Neural cell (in vitro differentiated cells): ENCODE measurements around the gene RAP2A. TPM values are rescaled to one million over a fixed set of nuclear protein-coding genes. Genes with fewer than 3 reads are reported as not detected.

ENCODE experiments used
- H2AFZ ChIP-seq: fragments of 200-600, 300-800 bp; sonication (generic), shearing (Covaris generic); 2 replicates; pipeline ENCODE4 v1.6.0; 2014; ENCODE audit warnings: low read depth, mild to moderate bottlenecking, antibody characterized with exemption, low read length, moderate library complexity
- H3F3A ChIP-seq: fragments of 200-600 bp; shearing (Covaris generic); 2 replicates; pipeline ENCODE4 v1.6.1; 2016; ENCODE audit warnings: mild to moderate bottlenecking, moderate library complexity, mixed read lengths, antibody characterized with exemption, low read length; ENCODE audit not compliant: insufficient read depth, poor library complexity, severe bottlenecking
- H3K27ac ChIP-seq: fragments of 200-600, 300-800 bp; sonication (generic), shearing (Covaris generic); 2 replicates; pipeline ENCODE4 v1.5.1; 2014; ENCODE audit warnings: mild to moderate bottlenecking, low read length, moderate library complexity
- H3K27me3 ChIP-seq: fragments of 300-800, 200-600 bp; sonication (generic), shearing (Covaris generic); 2 replicates; pipeline ENCODE4 v1.6.0; 2014; ENCODE audit warnings: mild to moderate bottlenecking, low read depth, low read length, moderate library complexity; ENCODE audit not compliant: insufficient read depth
- H3K36me3 ChIP-seq: fragments of 300-800, 200-600 bp; sonication (generic), shearing (Covaris generic); 2 replicates; pipeline ENCODE4 v1.5.1; 2014; ENCODE audit warnings: mild to moderate bottlenecking, antibody characterized with exemption, low read length, moderate library complexity; ENCODE audit not compliant: insufficient read depth
- H3K4me2 ChIP-seq: fragments of 300-800, 200-600 bp; sonication (generic), shearing (Covaris generic); 2 replicates; pipeline ENCODE4 v1.6.0; 2014; ENCODE audit warnings: mild to moderate bottlenecking, low read length
- H3K4me3 ChIP-seq: fragments of 300-800, 200-600 bp; sonication (generic), shearing (Covaris generic); 2 replicates; pipeline ENCODE4 v1.5.1; 2014; ENCODE audit warnings: mild to moderate bottlenecking, low read length, moderate library complexity
- H3K79me2 ChIP-seq: fragments of 200-600 bp; shearing (Covaris generic); replicated peaks from 2 replicates; pipeline ENCODE4 v1.6.0; 2014; ENCODE audit warnings: mild to moderate bottlenecking, low read length, moderate library complexity; ENCODE audit not compliant: insufficient read depth
- H3K9ac ChIP-seq: fragments of 300-800, 200-600 bp; sonication (generic), shearing (Covaris generic); 2 replicates; pipeline ENCODE4 v1.6.1; 2016; ENCODE audit warnings: mild to moderate bottlenecking, low read length, mixed read lengths
- H3K9me2 ChIP-seq: fragments of 200-600 bp; shearing (Covaris generic); 2 replicates; pipeline ENCODE4 v1.6.1; 2016; ENCODE audit warnings: mild to moderate bottlenecking, low read length, mixed read lengths; ENCODE audit not compliant: insufficient read depth
- H3K9me3 ChIP-seq: fragments of 200-600, 300-800 bp; sonication (generic), shearing (Covaris generic); 2 replicates; pipeline ENCODE4 v1.6.1; 2016; ENCODE audit warnings: mild to moderate bottlenecking, mixed run types, low read length, moderate library complexity, mixed read lengths
- H4K20me1 ChIP-seq: fragments of 200-600 bp; shearing (Covaris generic); 2 replicates; pipeline ENCODE4 v1.6.1; 2016; ENCODE audit warnings: mild to moderate bottlenecking, mixed run types; ENCODE audit not compliant: insufficient read depth
- EP300 ChIP-seq: fragments of 450-650 bp; conservative IDR thresholded peaks from 2 replicates; pipeline ENCODE4 v1.6.1; 2014; ENCODE audit warnings: antibody characterized with exemption, mild to moderate bottlenecking, moderate library complexity; ENCODE audit not compliant: poor library complexity, severe bottlenecking
- EZH2 ChIP-seq: fragments of 200-600, 300-800 bp; shearing (Covaris generic), sonication (generic); IDR thresholded peaks from 2 replicates; pipeline ENCODE4 v1.6.1; 2014; ENCODE audit warnings: antibody characterized with exemption, low read length, borderline replicate concordance, mild to moderate bottlenecking; ENCODE audit not compliant: insufficient read depth, poor library complexity, severe bottlenecking
- MXI1 ChIP-seq: fragments of 450-650 bp; conservative IDR thresholded peaks from 2 replicates; pipeline ENCODE4 v1.6.1; 2014; ENCODE audit warnings: antibody characterized with exemption, mild to moderate bottlenecking; ENCODE audit not compliant: poor library complexity, severe bottlenecking
- POLR2AphosphoS5 ChIP-seq: IDR thresholded peaks from 2 replicates; pipeline ENCODE4 v1.6.1; 2012
- RAD21 ChIP-seq: fragments of 450-650 bp; conservative IDR thresholded peaks from 2 replicates; pipeline ENCODE4 v1.6.1; 2014; ENCODE audit warnings: antibody characterized with exemption, mild to moderate bottlenecking, moderate library complexity
- SMC3 ChIP-seq: fragments of 450-650 bp; conservative IDR thresholded peaks from 2 replicates; pipeline ENCODE4 v1.6.1; 2014; ENCODE audit warnings: antibody characterized with exemption, mild to moderate bottlenecking, moderate library complexity; ENCODE audit not compliant: poor library complexity
- TAF1 ChIP-seq: IDR thresholded peaks from 2 replicates; pipeline ENCODE4 v1.6.1; 2012; ENCODE audit warnings: low read depth
- polyA plus RNA-seq: library from polyadenylated mRNA; depleted of rRNA; stranded (reverse); fragments of >200 nt; gene quantifications from 2 replicates; pipeline ENCODE4 v1.2.3, GENCODE V29; 2014
- TF ChIP-seq, protein P1 (sequence below): fragments of 450-650 bp; IDR thresholded peaks from 2 replicates; pipeline ENCODE4 v1.5.1; 2014; ENCODE audit warnings: antibody characterized with exemption, mild to moderate bottlenecking, moderate library complexity; ENCODE audit not compliant: poor library complexity, severe bottlenecking
- TF ChIP-seq, protein P2 (sequence below): IDR thresholded peaks from 2 replicates; pipeline ENCODE4 v1.6.1; 2012; ENCODE audit warnings: borderline replicate concordance

The RAP2A gene
- polyA plus RNA-seq, 1 donor from 2014 or later: 55.3 TPM

DNA sequence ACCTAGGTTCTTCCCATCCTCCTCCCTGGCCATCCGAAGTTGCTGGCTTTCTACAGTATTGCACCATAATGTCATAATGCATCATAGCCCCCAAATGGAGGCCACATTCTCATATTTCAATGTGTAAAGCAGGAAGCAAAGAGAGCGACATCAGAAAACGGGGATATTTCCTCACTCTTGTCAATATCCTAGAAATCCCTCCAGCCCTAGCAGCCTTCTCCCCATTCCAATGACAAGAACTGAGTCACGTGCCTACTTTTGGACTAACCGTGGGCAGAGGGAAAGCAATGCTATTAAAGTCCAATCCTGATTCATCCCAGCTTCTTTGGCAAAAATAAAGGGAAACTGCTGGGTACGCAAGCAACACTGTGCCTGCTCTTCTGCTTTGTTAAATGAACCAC lies 4.3 kb upstream of the RAP2A start:
- Histone ChIP-seq H3K36me3 (no peaks in the 10 kb centered on the region), H3K9me2 (no peaks in the 10 kb centered on the region), H3K27ac (peak overlapping the region; percentile 89), H4K20me1 (no peaks in the 10 kb centered on the region), H3K4me2 (peak overlapping the region; percentile 82), H3F3A (no peaks in the 10 kb centered on the region), H3K9me3 (no peaks in the 10 kb centered on the region), H3K4me3 (peak overlapping the region; percentile 78), H3K27me3 (no peaks in the 10 kb centered on the region), H3K79me2 (peaks cover 17% of the 10 kb centered on the region), H3K9ac (peak overlapping the region; percentile 34), H2AFZ (no peak overlapping the region)
- no peak for TF ChIP-seq EZH2
- TF ChIP-seq, protein P1, sequence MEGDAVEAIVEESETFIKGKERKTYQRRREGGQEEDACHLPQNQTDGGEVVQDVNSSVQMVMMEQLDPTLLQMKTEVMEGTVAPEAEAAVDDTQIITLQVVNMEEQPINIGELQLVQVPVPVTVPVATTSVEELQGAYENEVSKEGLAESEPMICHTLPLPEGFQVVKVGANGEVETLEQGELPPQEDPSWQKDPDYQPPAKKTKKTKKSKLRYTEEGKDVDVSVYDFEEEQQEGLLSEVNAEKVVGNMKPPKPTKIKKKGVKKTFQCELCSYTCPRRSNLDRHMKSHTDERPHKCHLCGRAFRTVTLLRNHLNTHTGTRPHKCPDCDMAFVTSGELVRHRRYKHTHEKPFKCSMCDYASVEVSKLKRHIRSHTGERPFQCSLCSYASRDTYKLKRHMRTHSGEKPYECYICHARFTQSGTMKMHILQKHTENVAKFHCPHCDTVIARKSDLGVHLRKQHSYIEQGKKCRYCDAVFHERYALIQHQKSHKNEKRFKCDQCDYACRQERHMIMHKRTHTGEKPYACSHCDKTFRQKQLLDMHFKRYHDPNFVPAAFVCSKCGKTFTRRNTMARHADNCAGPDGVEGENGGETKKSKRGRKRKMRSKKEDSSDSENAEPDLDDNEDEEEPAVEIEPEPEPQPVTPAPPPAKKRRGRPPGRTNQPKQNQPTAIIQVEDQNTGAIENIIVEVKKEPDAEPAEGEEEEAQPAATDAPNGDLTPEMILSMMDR: no peak
- TF ChIP-seq, protein P2, sequence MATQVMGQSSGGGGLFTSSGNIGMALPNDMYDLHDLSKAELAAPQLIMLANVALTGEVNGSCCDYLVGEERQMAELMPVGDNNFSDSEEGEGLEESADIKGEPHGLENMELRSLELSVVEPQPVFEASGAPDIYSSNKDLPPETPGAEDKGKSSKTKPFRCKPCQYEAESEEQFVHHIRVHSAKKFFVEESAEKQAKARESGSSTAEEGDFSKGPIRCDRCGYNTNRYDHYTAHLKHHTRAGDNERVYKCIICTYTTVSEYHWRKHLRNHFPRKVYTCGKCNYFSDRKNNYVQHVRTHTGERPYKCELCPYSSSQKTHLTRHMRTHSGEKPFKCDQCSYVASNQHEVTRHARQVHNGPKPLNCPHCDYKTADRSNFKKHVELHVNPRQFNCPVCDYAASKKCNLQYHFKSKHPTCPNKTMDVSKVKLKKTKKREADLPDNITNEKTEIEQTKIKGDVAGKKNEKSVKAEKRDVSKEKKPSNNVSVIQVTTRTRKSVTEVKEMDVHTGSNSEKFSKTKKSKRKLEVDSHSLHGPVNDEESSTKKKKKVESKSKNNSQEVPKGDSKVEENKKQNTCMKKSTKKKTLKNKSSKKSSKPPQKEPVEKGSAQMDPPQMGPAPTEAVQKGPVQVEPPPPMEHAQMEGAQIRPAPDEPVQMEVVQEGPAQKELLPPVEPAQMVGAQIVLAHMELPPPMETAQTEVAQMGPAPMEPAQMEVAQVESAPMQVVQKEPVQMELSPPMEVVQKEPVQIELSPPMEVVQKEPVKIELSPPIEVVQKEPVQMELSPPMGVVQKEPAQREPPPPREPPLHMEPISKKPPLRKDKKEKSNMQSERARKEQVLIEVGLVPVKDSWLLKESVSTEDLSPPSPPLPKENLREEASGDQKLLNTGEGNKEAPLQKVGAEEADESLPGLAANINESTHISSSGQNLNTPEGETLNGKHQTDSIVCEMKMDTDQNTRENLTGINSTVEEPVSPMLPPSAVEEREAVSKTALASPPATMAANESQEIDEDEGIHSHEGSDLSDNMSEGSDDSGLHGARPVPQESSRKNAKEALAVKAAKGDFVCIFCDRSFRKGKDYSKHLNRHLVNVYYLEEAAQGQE: no peak
- TF ChIP-seq POLR2AphosphoS5: no peak
- no peak for TF ChIP-seq RAD21
- TF ChIP-seq TAF1: no peak

DNA sequence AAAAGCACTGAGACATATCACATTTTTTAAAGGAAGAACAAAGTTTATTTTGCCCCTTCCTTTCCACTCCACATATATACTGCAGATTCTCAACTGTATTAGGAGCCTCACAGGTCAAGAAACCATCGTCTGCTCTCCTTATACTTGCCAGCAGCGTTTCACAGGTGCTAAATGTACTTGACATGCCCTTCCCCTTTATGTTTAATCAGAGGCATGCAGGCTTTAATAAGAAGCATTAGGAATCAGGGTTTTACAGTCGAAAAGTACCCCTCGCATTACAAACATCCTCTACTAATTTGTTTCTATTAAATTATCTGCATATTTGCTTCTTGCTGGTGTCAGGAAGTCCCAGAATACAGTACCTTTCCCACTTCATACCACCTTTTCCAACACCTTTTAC lies 3.7 kb upstream of the RAP2A start:
- Histone ChIP-seq H3K4me2 (peak overlapping the region; percentile 82), H3K9me3 (no peaks in the 10 kb centered on the region), H3K9me2 (no peaks in the 10 kb centered on the region), H3K27me3 (no peaks in the 10 kb centered on the region), H3F3A (no peaks in the 10 kb centered on the region), H3K36me3 (no peaks in the 10 kb centered on the region), H3K79me2 (peaks cover 23% of the 10 kb centered on the region), H3K4me3 (peak overlapping the region; percentile 78), H4K20me1 (no peaks in the 10 kb centered on the region), H2AFZ (no peak overlapping the region), H3K27ac (peak overlapping the region; percentile 89), H3K9ac (peak overlapping the region; percentile 34)
- no peak for TF ChIP-seq SMC3
- no peak for TF ChIP-seq POLR2AphosphoS5
- TF ChIP-seq TAF1: no peak
- no peak for TF ChIP-seq EP300
- no peak for TF ChIP-seq RAD21
- no peak for TF ChIP-seq EZH2
- TF ChIP-seq, protein P2: no peak
- TF ChIP-seq MXI1: no peak
- TF ChIP-seq, protein P1: no peak
